GM18870 (cell line): ENCODE data around the gene HECTD2.
"Not testable (repeated sequence)": the region's sequence is repeated elsewhere in the genome, so short reads cannot be mapped to it uniquely, and the experiment has no call there.

Experiments
- ATAC-seq: cut with Tn5 transposase; IDR thresholded peaks from one replicate; pipeline ENCODE4 v1.9.1; 2021; ENCODE audit warnings: moderate library complexity; ENCODE audit not compliant: unreplicated experiment

Gene HECTD2

GRCh38 chr10:91528768-91529167, 118.6 kb downstream of the HECTD2 start:
- no peak for ATAC-seq

GRCh38 chr10:91534789-91535188, 124.6 kb downstream of the HECTD2 start:
- ATAC-seq = not testable (repeated sequence)

GRCh38 chr10:91536111-91536510, 126.0 kb downstream of the HECTD2 start:
- ATAC-seq = no peak

- no peak for ATAC-seq
Observed at GRCh38 chr10:91536733-91537132, 126.6 kb downstream of the HECTD2 start.

GRCh38 chr10:91537614-91538383, 127.7 kb downstream of the HECTD2 start:
- ATAC-seq = no peak

GRCh38 chr10:91539930-91540329, 129.8 kb downstream of the HECTD2 start:
- ATAC-seq = no peak

GRCh38 chr10:91540733-91541132, 130.6 kb downstream of the HECTD2 start:
- no peak for ATAC-seq

GRCh38 chr10:91541481-91541880, 131.3 kb downstream of the HECTD2 start:
- ATAC-seq = no peak

- ATAC-seq = no peak
Observed at GRCh38 chr10:91545384-91545783, 135.2 kb downstream of the HECTD2 start.

GRCh38 chr10:91545838-91546237, 135.7 kb downstream of the HECTD2 start:
- no peak for ATAC-seq

- ATAC-seq = no peak
Observed at GRCh38 chr10:91549262-91549661, 139.1 kb downstream of the HECTD2 start.

- no peak for ATAC-seq
Observed at GRCh38 chr10:91550021-91550420, 139.9 kb downstream of the HECTD2 start.

GRCh38 chr10:91551856-91552255, 141.7 kb downstream of the HECTD2 start:
- ATAC-seq = no peak

GRCh38 chr10:91552274-91553095, 142.3 kb downstream of the HECTD2 start:
- ATAC-seq = no peak

GRCh38 chr10:91555455-91555854, 145.3 kb downstream of the HECTD2 start:
- no peak for ATAC-seq

GRCh38 chr10:91556691-91557566, 146.8 kb downstream of the HECTD2 start:
- no peak for ATAC-seq

GRCh38 chr10:91557651-91558111, 147.5 kb downstream of the HECTD2 start:
- no peak for ATAC-seq

GRCh38 chr10:91558473-91558872, 148.3 kb downstream of the HECTD2 start:
- no peak for ATAC-seq

- no peak for ATAC-seq
Observed at GRCh38 chr10:91559169-91559568, 149.0 kb downstream of the HECTD2 start.

GRCh38 chr10:91559750-91560149, 149.6 kb downstream of the HECTD2 start:
- no peak for ATAC-seq

GRCh38 chr10:91560827-91561226, 150.7 kb downstream of the HECTD2 start:
- not testable (repeated sequence) for ATAC-seq
